GM12801 (cell line): Measurements from ENCODE around the gene SMARCA4.

Experiments used
- CTCF ChIP-seq: IDR thresholded peaks from one replicate; pipeline ENCODE4 v1.5.1; 2011; ENCODE audit warnings: control low read depth; ENCODE audit not compliant: insufficient read length; ENCODE audit errors: extremely low read depth

Gene SMARCA4

GRCh38 chr19:11073568-11073967 lies 112.7 kb downstream of the SMARCA4 start:
- no peak for TF ChIP-seq CTCF

GRCh38 chr19:11078893-11079292 lies 118.1 kb downstream of the SMARCA4 start:
- TF ChIP-seq CTCF = no peak

GRCh38 chr19:11079999-11080398 lies 119.2 kb downstream of the SMARCA4 start:
- no peak for TF ChIP-seq CTCF

GRCh38 chr19:11087870-11088505 lies 127.2 kb downstream of the SMARCA4 start:
- TF ChIP-seq CTCF = no peak

- TF ChIP-seq CTCF = no peak
Observed at GRCh38 chr19:11088506-11089253, 127.8 kb downstream of the SMARCA4 start.

- no peak for TF ChIP-seq CTCF
Observed at GRCh38 chr19:11089254-11090013, 128.6 kb downstream of the SMARCA4 start, which contains the start of gene LDLR. LDLR (plus strand) TSS chr19:11089463; CDS start chr19:11089549, 86 bp downstream.
